Panc1 (cell line): ENCODE data around the gene CCAR1. TPM values are rescaled to one million over a fixed set of nuclear protein-coding genes. Genes with fewer than 3 reads are reported as not detected.

ENCODE experiments used
- ATAC-seq: fragments of 200-7000 bp; cut with Tn5 transposase; 2 replicates; pipeline ENCODE4 v1.9.1; 2020; ENCODE audit warnings: mild to moderate bottlenecking, moderate library complexity
- BruUV-seq: library from RNA; stranded (reverse); fragments of 400-500 nt; replicated peaks from 2 replicates; lab custom pipeline; 2021; lab: Mats Ljungman, UMichigan
- CTCF ChIA-PET: fragments of 300-600 bp; sonication (Branson Sonifier 250); formaldehyde crosslinking; loops from one replicate; lab custom pipeline; 2022; ENCODE audit warnings: antibody characterized with exemption; lab: Charles Lee
- POLR2A ChIA-PET: fragments of 300-600 bp; sonication (Branson Sonifier 250); formaldehyde crosslinking; loops from one replicate; lab custom pipeline; 2022; ENCODE audit warnings: antibody characterized with exemption; lab: Charles Lee
- DNase-seq: peaks from one replicate; pipeline ENCODE4 v3.0.0-alpha.2; 2010; ENCODE audit warnings: low read depth, low spot score
- H3K27ac ChIP-seq: 2 replicates; pipeline ENCODE4 v1.5.1; 2011; ENCODE audit warnings: mild to moderate bottlenecking, low read length, inconsistent platforms
- H3K27me3 ChIP-seq: fragments of 200-500 bp; sonication (Bioruptor generic); 2 replicates; pipeline ENCODE4 v1.6.0; 2014; ENCODE audit warnings: low read length, inconsistent platforms; ENCODE audit not compliant: control insufficient read depth, insufficient read depth
- H3K36me3 ChIP-seq: fragments of 200-500 bp; sonication (Bioruptor generic); 2 replicates; pipeline ENCODE4 v1.5.1; 2014; ENCODE audit warnings: inconsistent platforms, mild to moderate bottlenecking, low read length, moderate library complexity; ENCODE audit not compliant: control insufficient read depth, insufficient read depth
- H3K4me1 ChIP-seq: 2 replicates; pipeline ENCODE4 v1.5.1; 2011; ENCODE audit warnings: inconsistent platforms, mild to moderate bottlenecking, low read length, moderate library complexity; ENCODE audit not compliant: control insufficient read depth, insufficient read depth
- H3K4me3 ChIP-seq, 2 experiments: 2 replicates each; pipeline ENCODE4 v1.5.1; 2011 to 2012; ENCODE audit warnings: low read depth in 2 of 2, low read length in 2 of 2, mild to moderate bottlenecking in 2 of 2, inconsistent platforms in 1 of 2, moderate library complexity in 1 of 2
- H3K9me3 ChIP-seq: fragments of 200-500 bp; sonication (Bioruptor generic); 2 replicates; pipeline ENCODE4 v1.5.1; 2014; ENCODE audit warnings: low read depth, mild to moderate bottlenecking, inconsistent platforms, low read length, moderate library complexity; ENCODE audit not compliant: control insufficient read depth, insufficient read depth
- POLR2AphosphoS5 ChIP-seq: IDR thresholded peaks from 2 replicates; pipeline ENCODE4 v1.6.1; 2012; ENCODE audit warnings: mild to moderate bottlenecking, low read depth, low read length, moderate library complexity
- SIN3A ChIP-seq: IDR thresholded peaks from 2 replicates; pipeline ENCODE4 v1.6.1; 2012; ENCODE audit warnings: low read depth, mild to moderate bottlenecking, low read length, moderate library complexity, borderline replicate concordance; ENCODE audit not compliant: insufficient read depth
- TCF7L2 ChIP-seq: IDR thresholded peaks from 2 replicates; pipeline ENCODE4 v1.6.1; 2011; ENCODE audit warnings: mild to moderate bottlenecking, low read depth, low read length, inconsistent platforms
- in situ Hi-C: cut with HindIII; loops from 2 replicates; pipeline ENCODE4 v1.10.0; 2016; ENCODE audit warnings: low sequenced_read_pairs, low pct_unique_long_range_greater_than_20kb
- intact Hi-C: fragments of 100-400 bp; cut with micrococcal nuclease; formaldehyde crosslinking; loops from one replicate; pipeline ENCODE4 v1.10.0; 2022; ENCODE audit not compliant: unreplicated experiment
- total RNA-seq: library from RNA; stranded (reverse); gene quantifications from one replicate; pipeline ENCODE4 v1.2.1, GENCODE V29; 2021; ENCODE audit not compliant: unreplicated experiment
- TF ChIP-seq, protein P1 (sequence below), 2 experiments: IDR thresholded peaks; 2 replicates each; pipeline ENCODE4 v1.6.1; 2011 to 2012; ENCODE audit warnings: low read depth in 2 of 2, control low read depth in 1 of 2, low read length in 1 of 2, mild to moderate bottlenecking in 1 of 2, moderate library complexity in 1 of 2; ENCODE audit not compliant: insufficient read depth in 1 of 2
- TF ChIP-seq, protein P2 (sequence below): fragments of 450-650 bp; IDR thresholded peaks from 2 replicates; pipeline ENCODE4 v1.5.1; 2017; ENCODE audit warnings: mild to moderate bottlenecking

CCAR1 gene
- total RNA-seq, 1 experiment from 2014 or later: 102 TPM

DNA sequence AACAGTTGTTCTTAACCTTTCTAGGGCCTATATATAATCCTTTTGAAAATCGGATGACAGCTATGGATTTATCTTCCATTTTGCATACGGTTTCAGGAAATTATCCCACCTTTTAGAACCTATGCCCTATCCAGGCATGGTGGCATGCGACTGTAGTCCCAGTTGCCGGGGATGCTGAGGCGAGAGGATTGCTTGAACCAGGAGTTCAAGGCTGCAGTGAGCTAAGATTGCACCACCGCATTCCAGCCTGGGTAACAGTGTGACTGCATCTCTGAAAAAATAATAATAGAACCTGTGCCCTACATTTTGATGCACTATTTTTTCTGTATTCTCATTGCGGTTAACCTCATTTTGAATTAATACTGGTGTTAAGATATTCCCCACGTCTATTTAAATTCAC lies 11.6 kb downstream of the CCAR1 start:
- H3K36me3 ChIP-seq: peaks cover 31% of the 10 kb centered on the region
- TF ChIP-seq POLR2AphosphoS5 (no peak), SIN3A (no peak), TCF7L2 (no peak)
- TF ChIP-seq, protein P1, sequence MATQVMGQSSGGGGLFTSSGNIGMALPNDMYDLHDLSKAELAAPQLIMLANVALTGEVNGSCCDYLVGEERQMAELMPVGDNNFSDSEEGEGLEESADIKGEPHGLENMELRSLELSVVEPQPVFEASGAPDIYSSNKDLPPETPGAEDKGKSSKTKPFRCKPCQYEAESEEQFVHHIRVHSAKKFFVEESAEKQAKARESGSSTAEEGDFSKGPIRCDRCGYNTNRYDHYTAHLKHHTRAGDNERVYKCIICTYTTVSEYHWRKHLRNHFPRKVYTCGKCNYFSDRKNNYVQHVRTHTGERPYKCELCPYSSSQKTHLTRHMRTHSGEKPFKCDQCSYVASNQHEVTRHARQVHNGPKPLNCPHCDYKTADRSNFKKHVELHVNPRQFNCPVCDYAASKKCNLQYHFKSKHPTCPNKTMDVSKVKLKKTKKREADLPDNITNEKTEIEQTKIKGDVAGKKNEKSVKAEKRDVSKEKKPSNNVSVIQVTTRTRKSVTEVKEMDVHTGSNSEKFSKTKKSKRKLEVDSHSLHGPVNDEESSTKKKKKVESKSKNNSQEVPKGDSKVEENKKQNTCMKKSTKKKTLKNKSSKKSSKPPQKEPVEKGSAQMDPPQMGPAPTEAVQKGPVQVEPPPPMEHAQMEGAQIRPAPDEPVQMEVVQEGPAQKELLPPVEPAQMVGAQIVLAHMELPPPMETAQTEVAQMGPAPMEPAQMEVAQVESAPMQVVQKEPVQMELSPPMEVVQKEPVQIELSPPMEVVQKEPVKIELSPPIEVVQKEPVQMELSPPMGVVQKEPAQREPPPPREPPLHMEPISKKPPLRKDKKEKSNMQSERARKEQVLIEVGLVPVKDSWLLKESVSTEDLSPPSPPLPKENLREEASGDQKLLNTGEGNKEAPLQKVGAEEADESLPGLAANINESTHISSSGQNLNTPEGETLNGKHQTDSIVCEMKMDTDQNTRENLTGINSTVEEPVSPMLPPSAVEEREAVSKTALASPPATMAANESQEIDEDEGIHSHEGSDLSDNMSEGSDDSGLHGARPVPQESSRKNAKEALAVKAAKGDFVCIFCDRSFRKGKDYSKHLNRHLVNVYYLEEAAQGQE (IDR thresholded peaks at IDR 0.05; ENCODE audit: insufficient read depth in 1 of 2, low read depth in 2 of 2, low read length in 1 of 2): no peak
- TF ChIP-seq, protein P2, sequence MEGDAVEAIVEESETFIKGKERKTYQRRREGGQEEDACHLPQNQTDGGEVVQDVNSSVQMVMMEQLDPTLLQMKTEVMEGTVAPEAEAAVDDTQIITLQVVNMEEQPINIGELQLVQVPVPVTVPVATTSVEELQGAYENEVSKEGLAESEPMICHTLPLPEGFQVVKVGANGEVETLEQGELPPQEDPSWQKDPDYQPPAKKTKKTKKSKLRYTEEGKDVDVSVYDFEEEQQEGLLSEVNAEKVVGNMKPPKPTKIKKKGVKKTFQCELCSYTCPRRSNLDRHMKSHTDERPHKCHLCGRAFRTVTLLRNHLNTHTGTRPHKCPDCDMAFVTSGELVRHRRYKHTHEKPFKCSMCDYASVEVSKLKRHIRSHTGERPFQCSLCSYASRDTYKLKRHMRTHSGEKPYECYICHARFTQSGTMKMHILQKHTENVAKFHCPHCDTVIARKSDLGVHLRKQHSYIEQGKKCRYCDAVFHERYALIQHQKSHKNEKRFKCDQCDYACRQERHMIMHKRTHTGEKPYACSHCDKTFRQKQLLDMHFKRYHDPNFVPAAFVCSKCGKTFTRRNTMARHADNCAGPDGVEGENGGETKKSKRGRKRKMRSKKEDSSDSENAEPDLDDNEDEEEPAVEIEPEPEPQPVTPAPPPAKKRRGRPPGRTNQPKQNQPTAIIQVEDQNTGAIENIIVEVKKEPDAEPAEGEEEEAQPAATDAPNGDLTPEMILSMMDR: no peak
- ChIA-PET CTCF (no interaction called here), POLR2A (no interaction called here)
- ATAC-seq: 0 out of 2 replicates have a peak, but pooled peaks have one; percentile 23
- H3K27me3 ChIP-seq: no peaks in the 10 kb centered on the region
- H3K4me1 ChIP-seq: no peaks in the 10 kb centered on the region; the same call in 1 of the 2 replicates
- DNase-seq: no peak
- intact Hi-C loops (no loop called here), in situ Hi-C loops (no loop called here)
- H3K4me3 ChIP-seq: no peak overlapping the region
- BruUV-seq: no TSS peak
- no peaks in the 10 kb centered on the region for H3K9me3 ChIP-seq
- H3K27ac ChIP-seq: no peak overlapping the region

DNA sequence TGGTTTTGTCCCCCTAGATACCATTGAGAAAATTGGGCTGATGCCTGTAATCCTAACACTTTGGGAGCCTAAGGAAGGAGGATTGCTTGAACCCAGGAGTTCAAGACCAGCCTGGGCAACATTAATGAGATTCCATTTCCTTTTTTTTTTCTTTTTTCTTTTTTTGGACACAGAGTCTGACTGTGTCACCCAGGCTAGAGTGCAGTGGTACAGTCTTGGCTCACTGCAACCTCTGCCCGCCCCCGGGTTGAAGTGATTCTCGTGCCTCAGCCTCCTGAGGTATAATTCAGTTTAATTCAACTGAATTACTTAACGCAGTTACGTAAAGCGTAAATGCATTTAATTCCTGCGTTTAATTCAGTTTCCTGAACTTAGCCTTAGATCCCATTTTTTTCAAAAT lies 13.3 kb downstream of the CCAR1 start:
- no TSS peak for BruUV-seq
- POLR2A ChIA-PET: interaction anchor here (0.7 kb wide), 1 partner anchor 190 kb away, joined by 6 read pairs; no protein-coding TSS in a partner anchor
- H3K36me3 ChIP-seq: peaks cover 38% of the 10 kb centered on the region
- no peaks in the 10 kb centered on the region for H3K9me3 ChIP-seq
- in situ Hi-C loops (no loop called here), intact Hi-C loops (no loop called here)
- TF ChIP-seq SIN3A: no peak
- TF ChIP-seq, protein P1 (IDR thresholded peaks at IDR 0.05; ENCODE audit: insufficient read depth in 1 of 2, low read depth in 2 of 2, low read length in 1 of 2): no peak
- CTCF ChIA-PET: no interaction called here
- no peak overlapping the region for H3K4me3 ChIP-seq
- DNase-seq (no peak), ATAC-seq (no peak)
- H3K27ac ChIP-seq: no peak overlapping the region
- no peaks in the 10 kb centered on the region for H3K27me3 ChIP-seq
- H3K4me1 ChIP-seq: no peaks in the 10 kb centered on the region
